CD4-positive, alpha-beta T cell treated with Interleukin-15 for 4 hours (primary cell): ENCODE measurements around the gene CDK19.

ENCODE experiments used
- DNase-seq: peaks from one replicate; pipeline ENCODE4 v3.0.0-alpha.2; 2020; ENCODE audit warnings: low spot score

The CDK19 gene

DNA sequence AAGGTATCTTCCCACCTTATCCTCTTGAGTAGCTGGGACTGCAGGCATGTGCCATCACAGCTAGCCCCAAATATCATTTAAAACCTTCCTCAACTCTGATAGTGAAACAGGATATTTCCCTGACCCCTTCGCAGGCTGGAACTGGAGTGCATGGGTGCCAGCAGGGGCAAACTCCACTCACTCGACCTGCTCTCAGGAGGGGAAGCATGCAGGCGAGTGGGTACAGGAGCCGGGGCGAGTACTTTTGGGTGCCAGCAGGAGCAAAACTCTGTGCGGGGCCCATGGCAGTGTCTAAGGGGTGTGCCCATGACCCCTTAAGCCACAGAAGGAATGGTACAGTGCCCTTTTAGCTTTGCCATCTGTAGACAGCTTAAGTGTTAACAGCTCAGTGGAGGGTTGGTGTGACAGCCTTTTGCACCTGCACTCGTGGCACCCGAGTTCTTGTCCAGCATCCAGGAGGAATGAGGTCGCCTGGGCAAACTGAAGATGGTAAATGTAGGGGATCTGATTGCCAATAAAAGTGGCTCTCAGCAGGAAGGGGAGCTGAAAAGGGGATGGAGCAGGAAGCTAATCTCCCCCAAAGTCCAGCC lies 155.1 kb downstream of the CDK19 start:
- DNase-seq, result no peak

DNA sequence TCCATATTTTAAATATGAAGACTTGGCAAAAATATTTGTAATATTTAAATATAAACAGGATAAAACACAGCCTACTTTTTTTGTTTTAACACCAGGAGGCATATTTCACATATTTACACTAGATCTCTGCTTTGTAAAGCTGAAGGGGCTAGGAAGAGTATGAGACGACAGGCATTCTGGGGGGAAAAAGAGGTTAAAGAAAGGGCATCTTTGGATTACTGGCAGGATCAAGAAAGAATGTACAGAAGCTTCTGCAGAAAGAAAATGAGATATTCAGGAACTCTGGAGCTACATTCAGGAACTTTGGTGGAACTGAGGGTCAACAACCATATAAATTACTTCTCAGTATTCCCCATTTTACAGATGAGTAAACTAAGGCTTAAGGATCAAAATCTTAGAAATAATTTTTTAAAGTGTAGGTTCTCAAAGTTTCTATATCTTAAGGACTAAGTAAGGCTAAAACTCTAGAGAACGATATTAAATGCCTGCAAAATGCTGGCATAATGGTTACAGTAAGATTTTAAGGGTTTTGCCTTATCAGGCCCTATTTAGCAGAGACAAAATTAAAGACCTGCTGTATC lies 156.5 kb downstream of the CDK19 start:
- no peak for DNase-seq

DNA sequence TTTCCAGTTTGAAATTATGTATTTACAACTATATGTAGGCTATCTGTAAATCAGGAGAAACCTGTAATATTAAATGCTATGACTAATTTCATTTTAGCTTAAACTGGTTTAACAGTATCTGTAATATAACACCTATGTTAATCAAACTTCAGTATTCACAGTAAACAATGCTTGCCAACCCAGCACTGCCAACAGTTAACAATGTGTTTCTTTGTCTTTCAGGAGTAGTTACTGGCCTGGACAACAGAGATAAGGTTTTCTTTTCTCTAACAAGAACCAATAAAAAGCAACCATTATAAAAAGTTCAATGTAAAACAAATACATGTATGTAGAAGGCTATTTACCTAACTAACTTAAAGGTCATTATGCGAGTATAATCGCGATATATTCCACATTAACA lies 158.8 kb downstream of the CDK19 start:
- no peak for DNase-seq

DNA sequence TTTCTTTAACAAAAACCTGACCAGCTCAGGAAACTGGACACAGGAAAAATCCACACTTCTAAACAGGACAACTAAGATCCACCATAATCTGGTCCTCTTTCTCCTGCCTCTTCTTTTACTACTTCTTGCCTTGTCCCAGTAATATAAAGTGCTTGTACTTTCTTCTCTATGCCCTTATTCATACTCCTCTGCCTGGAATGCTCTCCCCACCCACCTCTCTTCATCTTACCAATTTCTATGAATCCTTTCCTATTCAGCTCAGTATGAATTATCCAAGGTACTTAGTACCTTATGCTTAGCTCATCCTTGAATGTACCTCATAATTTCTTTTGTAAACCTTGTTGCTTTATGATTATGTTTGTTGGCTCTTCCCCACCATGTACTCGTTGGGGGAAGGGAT lies 159.4 kb downstream of the CDK19 start:
- DNase-seq, result no peak

DNA sequence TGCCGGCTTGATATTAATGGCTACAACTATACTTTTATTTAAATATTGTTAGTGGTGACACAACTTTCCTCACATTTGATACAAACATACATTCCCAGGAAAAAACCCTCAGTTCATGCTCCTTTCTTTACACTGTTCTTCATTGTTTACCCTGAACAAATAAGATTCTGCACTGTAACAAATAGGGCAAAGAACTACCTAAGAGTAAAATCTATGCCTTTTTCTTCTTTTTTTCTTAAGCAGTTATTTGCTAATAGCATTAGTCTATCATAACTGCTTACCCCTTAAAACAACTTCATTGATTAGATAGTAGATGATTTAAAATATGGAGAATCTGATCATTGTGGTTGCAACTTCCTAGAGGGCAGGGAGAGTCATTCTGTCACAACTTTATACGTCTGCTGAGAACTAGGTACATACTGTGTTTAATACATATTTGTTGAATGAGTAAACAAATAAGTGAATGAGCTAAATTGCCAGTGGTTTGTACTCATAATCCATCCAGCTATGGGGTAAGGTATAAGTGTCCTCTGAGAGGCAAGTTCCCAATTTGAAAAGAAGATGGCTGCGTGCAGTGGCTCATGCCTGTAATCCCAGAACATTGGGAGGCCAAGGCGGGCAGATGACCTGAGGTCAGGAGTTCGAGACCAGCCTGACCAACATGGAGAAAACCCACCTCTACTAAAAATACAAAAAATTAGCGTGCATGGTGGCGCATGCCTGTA lies 161.0 kb downstream of the CDK19 start:
- no peak for DNase-seq

DNA sequence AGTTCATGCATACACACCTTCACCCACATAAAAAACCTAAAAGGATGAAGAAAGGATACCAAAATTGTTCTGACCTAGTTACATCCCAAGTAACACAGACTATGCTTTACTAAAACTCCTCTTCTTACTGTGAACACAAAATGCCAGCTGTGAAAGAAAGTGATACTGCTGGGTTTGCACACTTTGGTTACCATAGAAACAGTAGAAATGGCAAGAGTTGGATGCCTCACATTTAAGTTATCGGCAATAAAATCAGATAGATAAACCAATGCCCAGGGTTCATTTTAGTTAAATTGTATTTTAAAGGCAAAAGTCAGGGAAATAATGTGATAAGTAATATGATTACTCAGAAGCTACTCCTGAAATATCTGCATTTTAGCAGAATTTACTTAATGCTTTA lies 161.9 kb downstream of the CDK19 start:
- DNase-seq, result no peak

DNA sequence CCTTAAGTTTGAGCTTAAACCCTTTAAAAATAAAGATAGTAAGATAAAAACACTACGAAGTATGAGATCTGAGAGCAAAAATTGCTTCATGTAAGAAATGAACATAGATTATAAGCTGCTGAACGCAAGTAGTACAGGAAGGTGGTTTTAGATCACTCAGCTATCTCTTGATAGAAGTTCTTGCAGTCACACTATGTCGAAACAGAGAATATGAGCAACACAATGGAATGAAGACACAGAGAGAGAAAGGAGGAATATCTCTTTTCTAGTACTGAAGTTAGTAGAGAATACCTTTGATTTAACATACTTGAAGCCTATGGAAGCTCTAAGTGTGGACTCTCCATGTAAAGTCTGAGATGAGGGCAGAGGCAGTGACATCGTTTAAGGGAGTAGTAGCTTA lies 162.7 kb downstream of the CDK19 start:
- DNase-seq, result no peak

DNA sequence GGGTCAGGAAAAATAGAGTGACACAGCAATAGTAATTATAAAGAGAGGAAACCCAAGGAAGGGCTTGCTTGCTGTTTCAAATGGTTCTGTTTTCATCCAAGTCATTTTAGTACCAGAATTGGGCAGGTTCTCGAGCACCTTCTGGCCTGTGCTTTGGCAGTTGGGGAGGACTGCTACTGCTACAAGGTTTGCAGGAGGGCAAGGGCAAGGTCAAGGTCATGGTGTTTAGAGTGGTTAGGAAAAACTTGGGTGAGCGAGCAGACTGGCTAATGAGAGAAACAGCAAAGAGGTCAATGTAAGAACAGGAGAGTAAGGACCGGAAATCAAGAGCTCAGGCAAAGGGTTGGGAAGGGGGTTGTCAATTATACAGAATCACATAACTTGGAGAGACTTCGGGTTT lies 164.5 kb downstream of the CDK19 start:
- no peak for DNase-seq

DNA sequence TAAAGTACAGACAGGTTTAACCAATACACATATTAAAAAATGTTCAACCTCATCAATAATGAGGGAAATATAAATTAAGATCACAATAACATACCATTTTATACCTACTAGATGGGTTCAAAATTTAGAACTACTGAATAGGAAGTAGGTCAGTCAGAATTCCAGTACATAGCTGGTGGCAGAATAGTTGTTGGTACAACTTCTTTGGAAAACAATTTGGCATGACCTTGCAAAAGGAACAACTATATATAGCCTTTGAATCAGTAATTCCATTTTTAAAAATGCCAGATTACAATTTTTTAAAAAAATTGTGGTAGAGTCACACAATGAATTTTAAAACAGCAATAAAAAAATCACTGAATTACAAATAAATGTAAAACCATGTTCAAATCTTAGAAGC lies 165.6 kb downstream of the CDK19 start:
- DNase-seq, result no peak

DNA sequence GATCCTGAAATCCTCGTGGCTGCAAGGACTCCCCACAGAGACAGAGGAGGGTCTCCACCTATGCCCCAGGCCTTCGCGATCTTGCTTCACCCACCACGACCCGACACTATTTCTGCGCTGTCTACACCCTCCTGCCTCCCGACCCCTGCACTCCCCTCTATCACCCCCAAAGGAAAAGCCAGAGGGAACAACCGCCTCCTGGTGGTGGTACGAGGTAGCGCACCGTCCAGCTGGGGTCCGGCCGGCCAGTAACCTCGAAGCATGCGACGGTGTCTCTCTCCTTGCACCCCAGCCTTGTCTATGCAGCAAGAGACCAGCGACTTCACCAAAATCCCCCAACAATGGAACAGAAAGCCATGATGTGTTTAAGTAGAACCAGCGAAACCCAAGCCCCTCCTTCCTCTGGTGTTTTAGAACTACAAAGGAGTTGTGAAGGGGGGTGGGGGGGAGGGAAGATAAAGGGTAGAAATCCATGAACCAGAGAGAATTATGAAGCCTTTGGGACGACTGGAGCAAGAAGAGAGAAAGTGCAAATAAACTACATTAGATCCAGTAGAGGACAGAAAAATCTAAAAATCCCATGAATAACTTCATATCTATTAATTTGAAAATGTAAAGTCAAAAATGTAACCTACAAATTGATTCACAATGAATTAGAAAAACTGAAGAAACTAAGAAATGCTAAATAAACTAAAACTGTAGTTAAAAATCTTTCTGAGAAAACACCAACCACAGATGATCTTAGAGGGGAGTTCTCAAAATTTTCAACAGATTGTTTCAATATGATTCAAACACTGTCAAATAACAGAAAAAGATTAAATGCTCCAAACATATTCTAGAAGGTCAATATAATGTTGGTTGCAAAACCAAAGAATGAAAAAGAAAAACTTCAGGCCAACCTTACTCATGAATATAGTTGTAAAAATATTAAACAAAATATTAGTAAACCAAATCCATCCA lies 168.0 kb downstream of the CDK19 start:
- no peak for DNase-seq

DNA sequence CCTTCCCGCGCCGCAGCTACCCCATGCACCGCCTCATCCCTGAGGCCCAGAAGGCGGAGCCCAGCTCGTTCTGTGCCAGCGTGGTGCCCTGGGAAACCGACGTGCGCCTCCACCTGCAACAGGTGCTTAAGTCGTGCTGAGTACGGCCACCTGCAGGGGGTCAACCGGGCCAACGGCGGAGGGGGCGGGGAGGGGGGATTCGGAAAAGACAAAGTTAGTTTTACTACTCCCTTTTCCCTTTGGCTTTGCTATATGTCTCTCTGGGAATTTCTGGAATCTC lies 168.9 kb downstream of the CDK19 start:
- DNase-seq, result no peak

DNA sequence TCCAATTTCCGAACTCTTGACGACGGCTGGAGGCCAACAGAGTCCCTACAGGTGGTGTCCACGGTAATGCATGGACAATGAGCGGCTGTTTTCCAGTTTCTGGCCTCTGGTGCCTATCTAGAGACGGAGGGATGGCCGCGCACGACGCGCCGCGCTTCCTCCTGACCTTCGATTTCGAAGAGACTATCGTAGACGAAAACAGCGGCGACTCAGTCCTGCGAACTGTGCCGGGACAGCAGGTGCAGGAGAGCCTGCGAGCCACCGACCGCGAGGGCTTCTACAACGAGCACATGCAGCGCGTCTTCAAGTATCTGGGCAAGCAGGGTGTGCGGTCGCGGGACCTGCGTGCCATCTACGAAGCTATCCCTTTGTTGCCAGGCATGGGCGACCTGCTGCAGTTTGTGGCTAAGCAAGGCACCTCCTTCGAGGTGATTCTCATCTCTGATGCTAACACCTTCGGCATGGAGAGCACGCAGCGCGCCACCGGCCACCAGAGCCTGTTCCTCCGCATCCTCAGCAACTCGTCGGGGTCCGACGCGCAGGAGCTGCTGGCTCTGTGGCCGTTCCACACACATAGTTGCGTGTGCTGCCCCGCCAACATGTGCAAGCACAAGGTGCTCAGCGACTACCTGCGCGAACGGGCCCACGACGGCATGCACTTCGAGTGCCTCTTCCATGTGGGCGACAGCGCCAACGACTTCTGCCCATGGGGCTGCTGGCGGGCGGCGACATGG lies 169.4 kb downstream of the CDK19 start:
- no peak for DNase-seq

DNA sequence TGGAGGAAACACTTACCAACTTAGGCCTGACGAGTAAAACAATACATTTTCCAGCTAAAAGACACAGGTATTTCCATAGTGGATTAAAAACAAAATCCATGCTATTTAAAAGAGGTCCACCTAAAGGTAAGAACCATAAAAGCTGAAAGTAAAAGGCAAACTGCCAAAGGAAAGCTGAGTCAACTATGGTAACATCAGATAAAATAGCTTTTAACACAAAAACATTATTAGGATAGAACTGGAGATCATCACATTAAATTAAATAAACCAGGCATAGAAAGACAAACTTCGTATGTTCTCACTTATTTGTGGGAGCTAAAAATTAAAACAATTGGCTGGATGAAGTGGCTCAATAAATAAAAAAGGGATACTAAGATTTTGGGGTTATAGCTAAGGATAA lies 172.1 kb downstream of the CDK19 start:
- no peak for DNase-seq

DNA sequence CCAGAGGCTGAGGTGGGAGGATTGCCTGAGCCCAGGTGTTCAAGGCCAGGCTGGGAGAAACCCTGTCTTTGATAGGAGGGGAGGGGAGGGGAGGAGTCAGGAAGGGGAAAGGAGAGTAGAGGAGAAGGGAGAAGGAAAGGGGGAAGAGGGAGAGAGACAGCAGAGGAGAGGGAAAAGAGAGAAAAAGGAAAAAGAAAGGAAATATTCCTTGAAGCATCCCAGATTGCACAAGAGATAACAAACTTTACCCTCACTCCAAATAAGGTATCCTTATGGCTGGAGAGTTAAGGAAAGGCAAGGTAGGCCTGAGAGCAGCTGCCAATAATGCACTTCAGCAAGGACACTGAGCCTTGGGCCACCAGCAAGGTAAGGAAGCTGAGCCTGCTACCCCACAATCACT lies 172.6 kb downstream of the CDK19 start:
- DNase-seq, result no peak

DNA sequence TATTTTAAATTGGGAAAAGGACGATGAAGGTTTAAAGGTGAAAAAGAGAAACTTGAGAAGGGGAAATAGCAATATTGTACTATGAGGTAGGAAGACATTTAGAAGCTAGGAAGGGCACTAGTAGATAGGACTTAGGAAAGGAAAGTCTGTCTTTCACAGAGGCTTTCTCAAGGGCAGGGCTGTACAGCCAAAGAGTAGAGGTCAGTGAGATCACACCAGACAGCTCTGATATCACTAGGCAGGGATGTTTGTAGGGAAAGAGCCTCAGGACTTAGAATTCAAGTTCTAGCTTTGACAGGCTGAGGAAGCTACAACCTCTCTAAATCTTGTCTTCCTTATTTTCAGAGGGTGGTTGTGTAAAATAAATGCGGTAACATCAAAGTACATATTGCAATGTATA lies 178.5 kb downstream of the CDK19 start:
- DNase-seq, result no peak

DNA sequence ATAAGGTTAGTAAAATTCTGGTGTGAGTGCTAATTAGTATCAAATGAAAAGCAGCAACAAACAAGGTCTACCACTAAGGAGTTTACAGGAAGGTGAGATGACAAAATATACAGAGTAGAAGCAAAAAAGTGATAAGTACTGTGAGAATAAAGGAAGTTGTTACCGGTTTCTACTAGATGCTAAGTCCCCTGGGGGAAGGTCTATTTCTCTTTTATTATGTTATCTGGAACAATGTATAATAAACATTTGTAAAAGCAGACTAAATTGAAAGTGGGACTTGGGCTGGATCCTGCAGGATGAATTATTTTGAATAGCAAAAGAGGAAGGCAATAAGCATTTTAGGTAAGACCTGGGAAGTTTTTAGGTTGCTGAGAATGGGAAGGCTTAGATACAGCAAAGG lies 180.2 kb downstream of the CDK19 start:
- no peak for DNase-seq

DNA sequence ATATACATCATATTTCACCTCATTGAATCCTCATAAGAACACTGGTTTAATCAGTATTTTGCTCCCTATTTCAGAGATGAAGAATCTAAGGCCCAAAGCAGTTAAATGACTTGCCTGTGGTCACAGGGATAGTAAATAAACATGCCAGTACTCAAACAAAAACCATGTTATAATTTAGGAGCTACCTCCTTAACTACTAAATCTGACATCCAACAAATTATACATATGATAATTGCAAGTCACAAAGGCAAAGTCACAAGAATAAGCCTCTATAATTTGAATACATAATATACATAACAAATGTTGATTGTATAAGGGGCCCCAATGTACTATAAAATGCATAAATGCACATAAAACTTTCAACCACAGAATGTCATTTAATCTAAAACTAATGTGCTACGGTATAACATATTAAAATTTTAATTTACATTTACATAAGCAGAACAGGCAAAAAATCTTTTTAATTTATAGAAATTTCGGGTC lies 181.5 kb downstream of the CDK19 start:
- DNase-seq, result no peak

DNA sequence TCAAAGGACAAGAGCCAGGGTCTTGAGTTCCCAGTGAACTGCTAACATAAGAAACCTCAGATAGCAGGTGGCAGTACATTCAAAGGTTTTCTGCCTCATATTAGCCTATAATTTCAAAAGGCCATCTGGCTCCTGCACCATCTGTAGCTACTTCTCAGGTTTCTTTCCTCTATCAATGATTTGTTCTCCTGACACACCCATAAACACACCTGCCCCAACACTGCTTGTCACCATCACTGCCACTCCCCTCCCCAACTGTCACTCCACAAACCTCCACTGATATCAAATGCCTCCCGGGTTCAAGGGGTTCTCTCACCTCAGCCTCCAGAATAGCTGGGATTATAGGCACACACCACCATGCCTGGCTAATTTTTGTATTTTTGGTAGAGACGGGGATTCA lies 186.1 kb downstream of the CDK19 start:
- no peak for DNase-seq

DNA sequence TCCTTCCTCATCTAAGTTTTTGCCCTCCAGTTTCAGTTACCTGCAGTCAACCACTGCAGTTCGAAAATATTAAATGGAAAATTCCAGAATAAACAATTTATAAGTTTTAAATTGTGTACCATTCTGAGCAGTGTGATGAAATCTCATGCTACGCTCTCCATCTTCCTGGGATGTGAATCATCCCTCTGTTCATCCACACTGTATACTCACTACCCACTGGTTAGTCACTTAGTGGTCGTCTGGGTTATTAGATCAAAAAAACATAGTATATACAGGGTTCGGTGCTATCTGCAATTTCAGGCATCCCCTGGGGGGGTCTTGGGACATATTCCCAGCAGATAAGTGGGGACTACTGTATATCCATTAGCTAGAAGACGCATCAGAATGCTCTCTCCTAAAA lies 186.9 kb downstream of the CDK19 start:
- no peak for DNase-seq

DNA sequence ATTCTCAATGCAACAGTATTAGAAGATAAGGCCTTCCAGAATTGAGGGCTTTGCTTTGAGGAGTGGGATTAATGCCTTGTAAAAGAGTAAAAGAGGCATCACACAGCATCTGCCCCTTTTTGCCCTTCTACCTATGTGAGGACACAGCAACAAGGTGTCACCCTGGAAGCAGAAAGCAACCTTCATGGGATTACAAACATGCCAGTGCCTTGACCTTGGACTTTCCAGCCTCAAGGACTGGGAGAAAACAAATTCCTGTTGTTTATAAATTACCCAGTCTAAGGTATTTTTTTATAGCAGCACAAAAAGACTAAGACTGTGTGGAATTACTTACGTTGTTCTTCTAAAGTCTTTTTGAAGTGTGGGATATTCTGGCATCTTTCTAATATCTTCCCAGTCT lies 188.8 kb downstream of the CDK19 start:
- DNase-seq, result no peak

DNA sequence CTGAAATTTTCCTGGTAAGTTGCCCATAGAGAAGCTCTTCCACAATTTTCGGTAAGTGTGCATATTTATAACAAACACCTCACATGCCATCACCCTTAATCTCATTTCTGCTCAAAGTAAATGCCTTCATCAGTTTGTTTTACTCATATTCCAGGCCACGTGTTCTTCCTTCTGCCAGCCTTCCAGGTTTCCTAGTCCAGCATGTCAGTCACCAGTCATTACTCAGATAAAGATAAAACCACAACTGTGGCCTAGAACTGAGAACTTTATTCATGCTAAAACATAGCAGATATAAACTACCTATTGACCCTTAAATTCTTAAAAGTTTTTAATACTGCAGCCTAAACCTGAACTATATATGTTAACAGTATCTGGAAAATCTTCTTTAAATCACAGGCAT lies 189.4 kb downstream of the CDK19 start:
- no peak for DNase-seq

DNA sequence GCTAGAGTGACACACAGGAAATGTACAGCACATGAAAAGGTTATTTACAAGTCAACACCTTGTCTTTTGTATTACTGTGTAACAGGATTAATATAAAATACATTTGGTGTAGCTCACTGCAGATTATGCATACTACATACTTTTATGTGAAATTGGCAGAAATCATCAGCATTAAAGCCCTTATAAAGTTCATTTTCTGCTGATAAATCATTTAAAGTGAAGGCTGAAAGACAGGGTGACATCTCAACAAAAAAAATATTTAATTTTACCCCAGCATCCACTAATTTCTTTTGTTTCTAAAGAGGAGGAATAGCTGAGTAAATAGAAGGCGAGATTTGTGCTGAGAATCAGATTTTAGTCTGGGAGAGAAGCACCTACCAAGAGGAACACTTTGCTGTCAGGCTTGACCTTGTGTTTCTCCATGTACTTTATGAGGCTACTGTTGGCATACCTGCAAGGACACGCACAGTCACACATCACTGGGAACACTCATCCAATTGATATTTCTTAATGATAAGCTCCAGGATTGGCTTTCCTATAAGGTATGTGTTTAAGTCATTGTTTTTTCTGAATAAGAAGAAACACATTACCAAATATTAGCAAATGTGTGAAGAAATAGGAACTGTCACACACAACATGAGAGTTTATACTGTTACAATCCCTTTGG lies 192.2 kb downstream of the CDK19 start:
- DNase-seq, result no peak
